Smooth muscle cell (in vitro differentiated cells): Measurements from ENCODE around the gene PSKH1. TPM values are rescaled to one million over a fixed set of nuclear protein-coding genes. Genes with fewer than 3 reads are reported as not detected.

ENCODE experiments used
- DNase-seq: peaks from one replicate; lab custom pipeline; 2025; ENCODE audit not compliant: unreplicated experiment; lab: John Stamatoyannopoulos, UW
- H2AFZ ChIP-seq: fragments of 200-600 bp; sonication (generic); 2 replicates; pipeline ENCODE4 v1.6.0; 2016; ENCODE audit warnings: antibody characterized with exemption, low read depth, mild to moderate bottlenecking
- H3F3A ChIP-seq: fragments of 200-600 bp; sonication (generic); 2 replicates; pipeline ENCODE4 v1.6.0; 2017; ENCODE audit warnings: antibody characterized with exemption, low read depth
- H3K27ac ChIP-seq: fragments of 200-600 bp; sonication (generic); 2 replicates; pipeline ENCODE4 v1.5.1; 2016; ENCODE audit warnings: low read depth, mild to moderate bottlenecking
- H3K27me3 ChIP-seq: fragments of 200-600 bp; sonication (generic); 2 replicates; pipeline ENCODE4 v1.6.1; 2016; ENCODE audit warnings: low read depth, mild to moderate bottlenecking
- H3K36me3 ChIP-seq: fragments of 200-600 bp; sonication (generic); 2 replicates; pipeline ENCODE4 v1.5.1; 2016; ENCODE audit warnings: low read depth
- H3K4me1 ChIP-seq: fragments of 200-600 bp; sonication (generic); 2 replicates; pipeline ENCODE4 v1.5.1; 2016; ENCODE audit warnings: low read depth
- H3K4me2 ChIP-seq: fragments of 200-600 bp; sonication (generic); 2 replicates; pipeline ENCODE4 v1.6.0; 2016; ENCODE audit warnings: mild to moderate bottlenecking
- H3K4me3 ChIP-seq: fragments of 200-600 bp; sonication (generic); 2 replicates; pipeline ENCODE4 v1.5.1; 2016; ENCODE audit warnings: mild to moderate bottlenecking
- H3K79me2 ChIP-seq: fragments of 200-600 bp; sonication (generic); 2 replicates; pipeline ENCODE4 v1.6.0; 2016; ENCODE audit warnings: low read depth, mild to moderate bottlenecking
- H3K9ac ChIP-seq: fragments of 200-600 bp; sonication (generic); 2 replicates; pipeline ENCODE4 v1.6.0; 2016; ENCODE audit warnings: low read depth
- H3K9me3 ChIP-seq: fragments of 200-600 bp; sonication (generic); replicated peaks from 2 replicates; pipeline ENCODE4 v1.5.1; 2016; ENCODE audit warnings: low read depth
- H4K20me1 ChIP-seq: fragments of 200-600 bp; sonication (generic); 2 replicates; pipeline ENCODE4 v1.6.0; 2016; ENCODE audit warnings: low read depth
- CTCF ChIP-seq: fragments of 200-600 bp; sonication (generic); IDR thresholded peaks from 2 replicates; pipeline ENCODE4 v1.5.1; 2017; ENCODE audit warnings: borderline replicate concordance, mild to moderate bottlenecking, antibody characterized with exemption; ENCODE audit not compliant: insufficient read depth, poor library complexity, severe bottlenecking
- WGBS: methylation state at CpG from one replicate; pipeline ENCODE4 v1.1.7; 2016; ENCODE audit warnings: low lambda C conversion rate; 5-methylcytosine and 5-hydroxymethylcytosine counted together
- polyA plus RNA-seq: library from polyadenylated mRNA; unstranded; fragments of >200 nt; fragmentation: Nextera tagmentation; extraction: Ambion mirVana; gene quantifications from 2 replicates; pipeline ENCODE4 v1.2.1, GENCODE V29; 2016
- total RNA-seq: library from RNA; depleted of rRNA; stranded (reverse); fragments of >200 nt; gene quantifications from 2 replicates; pipeline ENCODE4 v1.2.3, GENCODE V29; 2014

The PSKH1 gene
- total and polyA plus RNA-seq, 2 experiments from 2014 or later = 15.3 to 36.0 TPM

DNA sequence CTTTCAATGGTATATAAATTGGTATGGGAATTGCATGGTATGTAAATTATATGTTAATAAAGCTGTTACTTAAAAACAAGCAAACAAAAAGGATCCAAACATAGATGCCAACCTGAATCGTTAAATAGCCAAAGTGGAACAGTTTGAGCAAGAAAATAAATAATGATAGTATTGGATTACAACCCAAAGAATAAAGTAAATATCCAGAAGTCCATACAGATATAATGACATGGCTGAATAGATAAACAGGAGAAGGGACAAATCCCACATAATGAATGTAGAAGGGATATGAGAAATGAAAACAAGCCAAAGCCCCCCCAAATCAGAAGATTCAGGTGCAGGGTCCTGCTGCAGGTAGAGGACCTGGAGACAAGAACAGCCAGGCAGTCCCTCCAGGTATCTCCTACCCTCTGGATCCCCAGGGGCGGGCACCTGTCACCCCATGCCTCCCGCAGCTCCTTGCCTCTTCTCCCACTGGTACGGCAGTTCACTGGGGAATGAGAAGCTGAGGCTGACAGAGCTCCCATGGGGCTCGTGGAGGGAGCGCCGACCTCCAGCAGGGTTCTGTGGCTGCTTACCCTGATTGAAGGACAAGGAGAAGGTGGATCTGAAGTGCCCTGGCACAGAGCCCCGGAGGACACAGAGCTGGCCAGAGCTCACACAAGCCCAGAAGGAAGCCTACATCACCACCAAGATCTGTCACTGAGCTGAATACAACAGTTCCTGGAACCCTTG is 60.8 kb downstream of the PSKH1 start:
- Histone ChIP-seq H2AFZ (no peak overlapping the region), H3K27me3 (no peaks in the 10 kb centered on the region), H3K27ac (no peak overlapping the region), H3K9me3 (no peaks in the 10 kb centered on the region), H4K20me1 (peaks cover 100% of the 10 kb centered on the region), H3K79me2 (peaks cover 20% of the 10 kb centered on the region), H3K36me3 (no peaks in the 10 kb centered on the region), H3K9ac (no peak overlapping the region), H3K4me2 (no peak overlapping the region), H3K4me1 (no peaks in the 10 kb centered on the region), H3F3A (no peaks in the 10 kb centered on the region), H3K4me3 (no peak overlapping the region)
- 97% methylated on average over 8 of the region's 8 CpGs for WGBS
- DNase-seq = no peak
- TF ChIP-seq CTCF = no peak

GRCh38 chr16:67954421-67955196 is 61.6 kb downstream of the PSKH1 start:
- H3K36me3 ChIP-seq = no peaks in the 10 kb centered on the region
- H3K4me1 ChIP-seq = no peaks in the 10 kb centered on the region
- H3K9me3 ChIP-seq = no peaks in the 10 kb centered on the region
- H3K79me2 ChIP-seq = peaks cover 20% of the 10 kb centered on the region
- no peak overlapping the region for H3K9ac ChIP-seq
- no peak overlapping the region for H3K4me2 ChIP-seq
- peaks cover 100% of the 10 kb centered on the region for H4K20me1 ChIP-seq
- no peak overlapping the region for H3K4me3 ChIP-seq
- 93% methylated on average over 10 of the region's 10 CpGs for WGBS
- H3K27me3 ChIP-seq = no peaks in the 10 kb centered on the region
- no peak for DNase-seq
- H2AFZ ChIP-seq = no peak overlapping the region
- no peaks in the 10 kb centered on the region for H3F3A ChIP-seq
- no peak overlapping the region for H3K27ac ChIP-seq
- no peak for TF ChIP-seq CTCF

GRCh38 chr16:67957622-67958021 is 64.6 kb downstream of the PSKH1 start:
- H4K20me1 ChIP-seq = peaks cover 100% of the 10 kb centered on the region
- H3K4me1 ChIP-seq = no peaks in the 10 kb centered on the region
- no peaks in the 10 kb centered on the region for H3F3A ChIP-seq
- H3K4me2 ChIP-seq = no peak overlapping the region
- WGBS = 98% methylated on average over 9 of the region's 9 CpGs
- no peak overlapping the region for H3K27ac ChIP-seq
- DNase-seq = no peak
- H2AFZ ChIP-seq = no peak overlapping the region
- no peaks in the 10 kb centered on the region for H3K36me3 ChIP-seq
- H3K79me2 ChIP-seq = peaks cover 36% of the 10 kb centered on the region
- no peak for TF ChIP-seq CTCF
- no peaks in the 10 kb centered on the region for H3K9me3 ChIP-seq
- no peaks in the 10 kb centered on the region for H3K27me3 ChIP-seq
- H3K9ac ChIP-seq = no peak overlapping the region
- H3K4me3 ChIP-seq = no peak overlapping the region
